ENCODE measurements around the gene CMIP.
"Not testable (repeated sequence)": the region's sequence is repeated elsewhere in the genome, so short reads cannot be mapped to it uniquely, and the experiment has no call there.

The CMIP gene

DNA sequence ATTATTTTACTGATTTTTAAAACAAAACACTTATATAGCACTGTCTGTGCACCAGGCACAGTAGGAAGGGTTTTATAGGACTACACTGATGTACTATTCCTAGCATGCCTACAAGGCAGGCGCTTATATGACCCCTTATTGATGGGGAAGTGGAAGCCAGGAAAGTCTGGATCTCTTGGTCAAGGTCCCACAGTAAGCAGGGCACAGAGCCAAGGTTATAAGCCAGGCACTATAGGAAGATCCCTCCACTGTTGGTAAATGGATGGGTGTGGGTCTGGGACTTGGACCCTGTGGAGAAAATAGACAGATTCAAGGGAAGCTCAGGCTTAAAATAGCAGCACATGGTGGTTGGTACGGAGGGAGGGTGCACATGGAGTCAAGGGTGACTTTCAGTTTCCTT lies 275.4 kb downstream of the CMIP start:
- no peak for DNase-seq (ENCODE audit: low read depth)

GRCh38 chr16:81720973-81721906 lies 276.6 kb downstream of the CMIP start:
- no peak for DNase-seq (ENCODE audit: low read depth)

- DNase-seq (ENCODE audit: low read depth) = peak; percentile 91
Measured at GRCh38 chr16:81723098-81723723, 278.6 kb downstream of the CMIP start.

DNA sequence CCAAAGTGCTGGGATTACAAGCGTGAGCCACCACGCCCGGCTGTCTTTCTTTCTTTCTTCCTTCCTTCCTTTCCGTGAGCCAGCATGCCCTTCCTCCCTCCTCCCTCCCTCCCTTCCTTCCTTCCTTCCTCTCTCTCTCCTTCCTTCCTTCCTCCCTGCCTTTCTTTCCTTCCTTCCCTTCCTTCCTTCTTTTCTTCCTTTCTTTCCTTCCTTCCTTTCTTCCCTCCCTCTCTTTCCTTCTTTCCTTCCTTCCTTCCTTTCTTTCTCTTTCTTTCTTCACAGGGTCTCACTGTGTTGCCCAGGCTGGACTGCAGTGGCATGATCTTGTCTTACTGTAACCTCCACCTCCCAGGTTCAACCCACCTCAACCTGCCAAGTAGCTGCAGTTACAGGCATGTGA lies 283.8 kb downstream of the CMIP start:
- DNase-seq (ENCODE audit: low read depth) = no peak

- no peak for DNase-seq (ENCODE audit: low read depth)
Measured at GRCh38 chr16:81729451-81729850, 284.8 kb downstream of the CMIP start.

- peak; percentile 80 for DNase-seq (ENCODE audit: low read depth)
Measured at GRCh38 chr16:81730090-81731051, 285.8 kb downstream of the CMIP start.

GRCh38 chr16:81731649-81732048 lies 287.0 kb downstream of the CMIP start:
- no peak for DNase-seq (ENCODE audit: low read depth)

GRCh38 chr16:81732699-81733098 lies 288.1 kb downstream of the CMIP start:
- no peak for DNase-seq (ENCODE audit: low read depth)

- DNase-seq (ENCODE audit: low read depth) = no peak
Measured at GRCh38 chr16:81733295-81733694, 288.7 kb downstream of the CMIP start.

DNA sequence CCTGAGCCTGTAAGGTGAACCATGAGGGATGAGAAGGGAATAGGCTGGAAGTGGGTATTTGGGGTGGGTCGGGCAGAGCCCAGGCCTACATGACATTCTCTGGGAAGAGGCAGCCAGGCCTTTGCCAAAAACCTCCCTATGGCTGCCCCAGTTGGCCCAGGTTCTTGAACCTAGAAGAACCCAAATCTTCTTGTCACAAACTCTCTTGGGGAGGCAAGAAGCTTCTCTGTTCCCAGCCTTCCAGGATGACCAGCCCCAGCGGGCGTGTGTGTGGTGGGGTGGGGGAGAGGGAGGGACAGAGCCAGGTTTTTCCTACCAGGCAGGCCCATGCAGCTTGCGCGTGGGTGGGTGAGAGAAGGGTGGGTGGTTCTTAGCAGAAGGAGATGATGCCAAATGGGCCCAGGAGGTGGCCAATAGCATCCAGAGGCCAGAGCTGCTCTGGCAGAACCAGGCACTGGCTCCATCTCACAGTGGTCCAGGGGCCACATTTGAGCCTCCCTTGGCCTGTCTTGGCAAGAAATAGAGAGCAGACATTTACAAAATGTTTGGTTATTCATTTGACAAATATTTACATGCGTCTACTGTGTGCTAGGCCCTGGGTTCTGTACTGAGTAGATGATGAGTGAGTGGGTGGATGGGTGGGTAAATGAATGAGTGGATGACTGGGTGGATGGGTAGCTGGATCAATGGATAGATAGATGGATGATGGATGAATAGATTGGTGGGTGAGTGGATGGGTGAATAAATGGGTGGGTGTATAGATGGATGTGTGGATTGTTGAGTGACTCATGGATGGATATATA lies 290.2 kb downstream of the CMIP start:
- DNase-seq (ENCODE audit: low read depth) = no peak

GRCh38 chr16:81737885-81738536 lies 293.4 kb downstream of the CMIP start:
- DNase-seq (ENCODE audit: low read depth) = peak; percentile 80

DNA sequence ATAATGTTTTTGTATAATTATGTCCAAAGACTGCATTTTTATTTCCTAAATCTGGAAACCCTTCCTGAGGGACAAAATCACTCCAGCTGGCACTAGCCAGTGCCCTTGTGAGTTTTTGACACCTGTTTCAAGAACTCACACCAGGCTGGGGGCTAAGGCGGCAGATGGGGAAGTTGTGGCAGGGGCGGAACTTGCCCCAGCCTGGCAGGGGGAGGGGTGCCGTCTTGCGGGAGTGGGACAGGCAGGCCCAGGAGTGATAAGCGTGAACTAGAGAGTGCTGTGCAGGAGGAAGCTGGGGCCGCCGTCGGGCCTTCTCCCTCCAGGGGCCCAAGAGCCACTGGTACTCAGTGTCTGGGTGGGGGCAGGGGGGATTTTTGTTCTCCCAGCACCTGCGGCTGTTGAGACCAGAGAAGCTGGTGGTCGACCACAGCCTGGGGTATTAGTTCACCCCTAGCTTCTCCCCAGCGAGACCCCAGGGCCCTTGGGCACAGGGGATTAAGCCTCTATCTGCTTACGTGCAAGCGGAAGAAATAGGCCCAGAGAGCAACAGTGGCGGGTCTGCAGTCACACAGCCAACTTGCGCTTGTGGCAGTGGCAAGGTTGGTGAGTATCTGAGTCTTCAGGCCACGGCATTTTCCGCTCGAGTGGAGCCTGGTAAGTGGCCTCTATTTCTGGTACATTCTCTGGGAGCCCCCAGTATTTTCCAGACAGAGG lies 294.3 kb downstream of the CMIP start:
- no peak for DNase-seq (ENCODE audit: low read depth)

GRCh38 chr16:81739503-81739902 lies 294.9 kb downstream of the CMIP start:
- DNase-seq (ENCODE audit: low read depth) = no peak

DNA sequence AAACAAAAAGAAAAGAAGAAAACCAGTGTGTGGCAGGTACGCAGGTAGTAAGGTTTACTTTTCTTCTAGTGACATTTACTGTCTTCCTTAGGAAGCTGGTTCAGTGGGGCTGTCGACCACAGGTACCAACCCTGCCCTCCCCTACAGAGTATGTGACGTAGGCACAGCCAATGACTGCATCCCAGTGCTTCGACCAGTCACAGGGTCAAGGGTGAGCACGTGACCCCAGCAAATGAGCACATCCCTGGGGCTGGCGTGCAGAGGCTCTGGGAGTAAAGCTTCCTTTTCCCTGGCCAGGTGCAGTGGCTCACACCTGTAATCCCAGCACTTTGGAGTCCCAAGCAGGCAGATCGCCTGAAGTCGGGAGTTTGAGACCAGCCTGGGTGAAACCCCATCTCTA lies 295.6 kb downstream of the CMIP start:
- DNase-seq (ENCODE audit: low read depth) = no peak

GRCh38 chr16:81741430-81741770 lies 296.8 kb downstream of the CMIP start:
- not testable (repeated sequence) for DNase-seq (ENCODE audit: low read depth)

DNA sequence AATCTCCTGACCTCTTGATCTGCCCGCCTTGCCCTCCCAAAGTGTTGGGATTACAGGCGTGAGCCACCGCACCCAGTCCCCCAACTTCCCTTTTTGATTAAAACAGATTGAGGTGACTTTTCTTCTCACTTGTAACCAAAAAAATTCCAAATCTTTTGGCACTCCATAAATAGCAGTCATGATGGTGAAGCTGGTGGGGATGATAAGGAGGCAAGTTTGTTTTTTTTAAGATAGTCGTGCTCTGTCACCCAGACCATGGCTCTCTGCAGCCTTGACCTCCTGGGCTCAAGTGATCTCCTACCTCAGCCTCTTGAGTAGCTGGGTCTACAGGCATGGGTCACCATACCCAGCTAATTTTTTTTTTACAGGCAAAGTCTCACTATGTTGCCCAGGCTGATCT lies 299.8 kb downstream of the CMIP start:
- DNase-seq (ENCODE audit: low read depth) = no peak

- DNase-seq (ENCODE audit: low read depth) = no peak
Measured at GRCh38 chr16:81744911-81745310, 300.3 kb downstream of the CMIP start.

- DNase-seq (ENCODE audit: low read depth) = peak; percentile 70
Measured at GRCh38 chr16:81745704-81746558, 301.3 kb downstream of the CMIP start.

DNA sequence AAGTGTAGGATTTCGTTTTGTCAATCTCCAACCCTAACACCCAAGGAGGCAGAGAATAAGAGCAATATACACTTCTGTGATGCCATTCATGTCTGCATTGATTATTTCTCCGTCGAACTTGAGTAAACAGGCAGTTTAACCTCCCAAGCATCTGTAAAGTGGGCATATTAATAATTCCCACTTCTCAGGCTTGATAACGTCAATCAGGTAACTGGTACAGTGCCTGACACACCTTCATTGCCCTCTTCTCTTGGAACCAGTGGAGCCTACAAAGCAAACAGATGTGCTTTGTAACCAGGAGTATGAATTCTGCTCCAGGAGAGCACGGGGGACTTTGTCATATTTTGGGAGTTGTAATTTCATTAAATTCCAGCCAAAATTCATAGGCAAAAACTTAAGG lies 302.0 kb downstream of the CMIP start:
- no peak for DNase-seq (ENCODE audit: low read depth)

Measured in ELR (cell line).